ENCODE results near the gene PLOD1. TPM values are rescaled to one million over a fixed set of nuclear protein-coding genes. Genes with fewer than 3 reads are reported as not detected.

PLOD1 gene
- total RNA-seq, 1 donor from 2014 or later = 141 TPM

Other genes with a start within 250 kb of the PLOD1 start
- under 0.01 and 0.22 TPM in 2 replicates for gene DRAXIN, start 243.0 kb upstream of the PLOD1 start, total RNA-seq
- gene AGTRAP, start 198.6 kb upstream of the PLOD1 start, total RNA-seq = 31.4 and 38.5 TPM in 2 replicates
- 0.22 and 0.40 TPM in 2 replicates for gene C1orf167, start 172.5 kb upstream of the PLOD1 start, total RNA-seq
- gene MTHFR, start 128.8 kb upstream of the PLOD1 start, total RNA-seq = 25.9 and 35.5 TPM in 2 replicates
- 5.2 and 7.5 TPM in 2 replicates for gene CLCN6, start 128.5 kb upstream of the PLOD1 start, total RNA-seq
- 0.60 TPM in 1 of 2 replicates, not detected in the other for gene NPPA, start 86.9 kb upstream of the PLOD1 start, total RNA-seq
- gene NPPB, start 75.8 kb upstream of the PLOD1 start, total RNA-seq = not detected in 2 replicates
- 36.2 and 57.3 TPM in 2 replicates for gene KIAA2013, start 8.3 kb upstream of the PLOD1 start, total RNA-seq
- 41.0 and 56.5 TPM in 2 replicates for gene MFN2, start 45.7 kb downstream of the PLOD1 start, total RNA-seq
- 20.9 and 27.8 TPM in 2 replicates for gene MIIP, start 84.8 kb downstream of the PLOD1 start, total RNA-seq
- gene TNFRSF8, start 128.6 kb downstream of the PLOD1 start, total RNA-seq = not detected in 2 replicates
- gene TNFRSF1B, start 232.3 kb downstream of the PLOD1 start, total RNA-seq = 3.8 and 8.7 TPM in 2 replicates

Data from lung microvascular endothelial cell (primary cell).